Pancreas (tissue), 10 donors: ENCODE data around the gene MLXIP. TPM values are rescaled to one million over a fixed set of nuclear protein-coding genes. Genes with fewer than 3 reads are reported as not detected.

Experiments
- ATAC-seq, 4 donors: fragments of 200-7000 bp; cut with Tn5 transposase; one replicate each; pipeline versions ENCODE4 v1.8.0 to v1.9.1; 2020; ENCODE audit warnings: mild to moderate bottlenecking in 4 of 4, moderate library complexity in 4 of 4
- DNase-seq, 6 donors: peaks; one replicate each; pipeline ENCODE4 v3.0.0-alpha.2; 2020
- FAIRE-seq: peaks from 2 replicates; lab custom pipeline; 2012; peaks lifted over from hg19 to GRCh38; lab: Jason Lieb, UNC
- H3K27ac ChIP-seq, 4 donors: fragments of 200-600 bp; sonication (generic); 1 replicate in 3 of 4; 2 replicates in 1 of 4; pipeline versions ENCODE4 v1.5.0 to v1.8.0; 2020
- H3K27me3 ChIP-seq, 4 donors: fragments of 200-600 bp; one replicate each; pipeline ENCODE4 v1.8.0; 2021
- H3K36me3 ChIP-seq, 3 donors: fragments of 200-600 bp; sonication (generic) in 1 of 3; one replicate each; pipeline versions ENCODE4 v1.5.0 to v1.8.0; 2020 to 2021
- H3K4me1 ChIP-seq, 3 donors: fragments of 200-600 bp; one replicate each; pipeline ENCODE4 v1.8.0; 2021
- H3K4me3 ChIP-seq, 4 donors: fragments of 200-600 bp; sonication (generic) in 2 of 4; one replicate each; pipeline versions ENCODE4 v1.5.0 to v1.8.0; 2020 to 2021
- H3K9me3 ChIP-seq, 4 donors: fragments of 200-600 bp; one replicate each; pipeline ENCODE4 v1.8.0; 2021
- WGBS, 2 donors: extraction: QIAGEN DNeasy Blood & Tissue Kit; methylation state at CpG; one replicate each; pipeline ENCODE4 v1.1.7; 2013; 5-methylcytosine and 5-hydroxymethylcytosine counted together
- intact Hi-C, 3 donors: fragments of 100-400 bp; cut with DNase I; formaldehyde crosslinking; loops; one replicate each; pipeline versions ENCODE4 v1.11.1 to v1.14.2; 2022
- polyA plus RNA-seq, 2 donors: library from polyadenylated mRNA; stranded (reverse); fragments of 200-250 nt; gene quantifications; one replicate each; pipeline ENCODE4 v1.2.3, GENCODE V29; 2013
- total RNA-seq, 6 donors: library from RNA; stranded (reverse); fragmentation: NEBNext Ultra II Directional in 4 of 6; extraction: Animal tissue kit (Norgen Biotek cat#: 25700) in 4 of 6; gene quantifications; one replicate each; pipeline versions ENCODE4 v1.2.1 to v1.2.4, GENCODE V29; 2021 to 2023
- TF ChIP-seq, protein P1 (sequence below), 4 donors: fragments of 200-600 bp; sonication (generic) in 3 of 4; IDR thresholded peaks; one replicate each; pipeline versions ENCODE4 v1.5.0 to v1.8.0; 2021; ENCODE audit warnings: antibody characterized with exemption in 4 of 4
- donor health status: healthy with polysubstance abuse.
- donor health status: DM: no; HTN: no; CAD: no; lungs with moderate emphysema.
- donor health status: DM: no; HTN: no; CAD: no.
- donor health status: control.
- donor health status: control.
- donor health status: Bipolar disorder and iron deficiency.
- donor health status: DM: yes; HTN: yes; CAD: no.
- donor health status: DM: no; HTN: no; CAD: no.
- donor health status: DM: no; HTN: no; CAD: no.
- donor health status: DM: yes; HTN: yes; CAD: no.

The MLXIP gene
- total and polyA plus RNA-seq, 8 donors, result 35.4 to 90.1 (median 55.5) TPM

DNA sequence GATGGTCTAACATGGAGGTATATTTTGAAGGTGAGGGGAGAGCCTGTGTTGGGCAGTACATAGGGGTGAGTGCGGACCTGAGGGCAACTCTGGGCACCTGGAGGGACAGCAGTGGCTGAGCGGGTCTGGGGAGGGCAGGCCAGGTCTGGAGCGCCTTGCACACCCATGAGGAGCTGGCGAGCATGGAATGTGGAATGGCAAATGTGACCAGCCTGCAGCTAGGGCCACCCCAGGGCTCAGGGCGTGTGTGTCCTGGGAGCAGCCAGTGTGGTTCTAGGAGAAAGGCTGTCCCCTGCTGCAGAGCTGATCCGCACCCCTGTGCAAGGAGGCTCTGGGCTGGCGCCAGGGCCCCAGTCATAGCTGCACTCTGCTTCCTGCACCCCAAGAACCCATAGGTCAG lies 32.4 kb upstream of the MLXIP start:
- no peak for ATAC-seq
- no peak overlapping the region for H3K4me3 ChIP-seq
- intact Hi-C loops, result no loop called here
- no peak for FAIRE-seq
- TF ChIP-seq, protein P1, sequence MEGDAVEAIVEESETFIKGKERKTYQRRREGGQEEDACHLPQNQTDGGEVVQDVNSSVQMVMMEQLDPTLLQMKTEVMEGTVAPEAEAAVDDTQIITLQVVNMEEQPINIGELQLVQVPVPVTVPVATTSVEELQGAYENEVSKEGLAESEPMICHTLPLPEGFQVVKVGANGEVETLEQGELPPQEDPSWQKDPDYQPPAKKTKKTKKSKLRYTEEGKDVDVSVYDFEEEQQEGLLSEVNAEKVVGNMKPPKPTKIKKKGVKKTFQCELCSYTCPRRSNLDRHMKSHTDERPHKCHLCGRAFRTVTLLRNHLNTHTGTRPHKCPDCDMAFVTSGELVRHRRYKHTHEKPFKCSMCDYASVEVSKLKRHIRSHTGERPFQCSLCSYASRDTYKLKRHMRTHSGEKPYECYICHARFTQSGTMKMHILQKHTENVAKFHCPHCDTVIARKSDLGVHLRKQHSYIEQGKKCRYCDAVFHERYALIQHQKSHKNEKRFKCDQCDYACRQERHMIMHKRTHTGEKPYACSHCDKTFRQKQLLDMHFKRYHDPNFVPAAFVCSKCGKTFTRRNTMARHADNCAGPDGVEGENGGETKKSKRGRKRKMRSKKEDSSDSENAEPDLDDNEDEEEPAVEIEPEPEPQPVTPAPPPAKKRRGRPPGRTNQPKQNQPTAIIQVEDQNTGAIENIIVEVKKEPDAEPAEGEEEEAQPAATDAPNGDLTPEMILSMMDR (IDR thresholded peaks at IDR 0.05), result no peak
- no peak for DNase-seq
- peaks cover 0 to 27% (median 0%) of the 10 kb centered on the region in 3 donors for H3K36me3 ChIP-seq
- H3K27me3 ChIP-seq, result no peaks in the 10 kb centered on the region
- H3K27ac ChIP-seq, result no peak overlapping the region
- no peaks in the 10 kb centered on the region for H3K9me3 ChIP-seq
- H3K4me1 ChIP-seq, result peaks cover 2 to 4% (median 4%) of the 10 kb centered on the region in 3 donors
- WGBS, 2 donors, result 94 to 95% methylated on average over 7 of the region's 7 CpGs

DNA sequence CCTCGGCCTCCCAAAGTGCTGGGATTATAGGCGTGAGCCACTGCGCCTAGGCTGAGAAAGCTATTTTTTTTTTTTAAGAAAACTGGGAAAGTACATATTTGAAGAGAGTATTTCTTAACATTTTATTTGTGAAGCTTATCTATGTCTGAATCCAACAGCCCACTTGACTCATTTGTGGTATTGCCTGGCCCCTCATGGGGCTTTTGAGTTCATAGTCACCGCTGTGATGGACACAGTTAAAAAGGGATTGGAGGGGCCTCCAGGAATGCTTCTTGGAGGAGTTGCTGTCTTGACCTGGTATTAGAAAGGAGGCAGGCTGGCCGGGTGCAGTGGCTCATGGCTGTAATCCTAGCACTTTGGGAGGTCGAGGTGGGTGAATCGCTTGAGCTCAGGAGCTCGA lies 30.4 kb upstream of the MLXIP start:
- no peak for ATAC-seq
- no peak for FAIRE-seq

DNA sequence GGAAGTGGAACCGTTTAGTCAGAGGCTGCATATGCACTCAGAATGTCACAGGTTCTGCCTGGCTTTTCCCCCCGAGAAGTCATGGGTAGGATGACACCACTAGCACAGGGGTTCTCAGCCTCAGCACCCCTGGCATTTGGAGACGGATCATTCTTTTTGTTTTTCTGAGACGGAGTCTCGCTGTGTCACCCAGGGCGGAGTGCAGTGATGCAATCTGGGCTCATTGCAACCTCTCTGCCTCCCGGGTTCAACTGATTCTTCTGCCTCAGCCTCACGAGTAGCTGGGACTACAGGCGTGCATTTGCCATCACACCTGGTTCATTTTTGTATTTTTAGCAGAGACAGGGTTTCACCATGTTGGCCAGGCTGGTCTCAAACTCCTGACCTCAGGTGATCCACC lies 28.7 kb upstream of the MLXIP start:
- TF ChIP-seq, protein P1 (IDR thresholded peaks at IDR 0.05), result no peak
- no peak overlapping the region for H3K4me3 ChIP-seq
- intact Hi-C loops, result loop anchor here in 2 of 3 donors (5.0 to 10.0 kb wide), 2 partner anchors 72 to 135 kb away; partner anchors contain the start of gene LRRC43 (in 1 of the 2)
- no peaks in the 10 kb centered on the region for H3K27me3 ChIP-seq
- WGBS, 2 donors, result 89 to 95% methylated on average over 9 of the region's 9 CpGs
- no peak for DNase-seq
- peaks cover 0 to 16% (median 0%) of the 10 kb centered on the region in 3 donors for H3K36me3 ChIP-seq
- peaks cover 10 to 22% (median 16%) of the 10 kb centered on the region in 3 donors for H3K4me1 ChIP-seq
- no peak for FAIRE-seq
- ATAC-seq, result no peak
- no peak overlapping the region for H3K27ac ChIP-seq
- H3K9me3 ChIP-seq, result no peaks in the 10 kb centered on the region

More for the DNA sequence above, 30.4 kb upstream of the MLXIP start:
- no peaks in the 10 kb centered on the region for H3K27me3 ChIP-seq
- intact Hi-C loops, result no loop called here
- no peak overlapping the region for H3K4me3 ChIP-seq
- H3K27ac ChIP-seq, result no peak overlapping the region
- H3K4me1 ChIP-seq, result peaks cover 10 to 16% (median 15%) of the 10 kb centered on the region in 3 donors
- H3K9me3 ChIP-seq, result no peaks in the 10 kb centered on the region
- H3K36me3 ChIP-seq, result peaks cover 0 to 27% (median 0%) of the 10 kb centered on the region in 3 donors
- 91 to 93% methylated on average over 8 of the region's 8 CpGs for WGBS, 2 donors
- no peak for DNase-seq
- TF ChIP-seq, protein P1 (IDR thresholded peaks at IDR 0.05), result no peak

DNA sequence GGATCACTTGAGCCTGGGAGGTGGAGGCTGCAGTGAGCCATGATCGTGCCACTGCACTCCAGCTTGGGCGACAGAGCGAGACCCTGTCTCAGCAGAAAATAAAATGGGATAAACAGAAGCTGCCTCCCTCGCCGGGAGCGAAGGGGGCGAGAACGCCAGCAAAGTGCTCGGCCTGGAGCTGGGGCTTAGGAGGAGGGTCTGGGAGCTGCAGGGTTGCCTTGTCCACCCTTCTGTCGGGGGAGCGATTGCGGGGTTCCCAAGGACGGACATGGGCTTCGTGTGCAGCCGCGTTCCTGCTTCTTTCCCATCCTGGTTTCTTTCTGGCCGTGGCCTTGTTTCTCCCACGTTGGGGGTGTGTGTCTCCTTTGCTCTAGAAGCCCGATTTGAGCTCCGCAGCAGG lies 27.9 kb upstream of the MLXIP start:
- WGBS, 2 donors, result 81 to 88% methylated on average over 20 of the region's 20 CpGs
- peaks cover 10 to 22% (median 16%) of the 10 kb centered on the region in 3 donors for H3K4me1 ChIP-seq
- H3K36me3 ChIP-seq, result peaks cover 0 to 19% (median 0%) of the 10 kb centered on the region in 3 donors
- peak overlapping the region; percentile 49 to 86 (median 72) for H3K27ac ChIP-seq
- DNase-seq (no peak), FAIRE-seq (no peak), ATAC-seq (no peak)
- H3K27me3 ChIP-seq, result no peaks in the 10 kb centered on the region
- TF ChIP-seq, protein P1 (IDR thresholded peaks at IDR 0.05), result no peak
- intact Hi-C loops, result loop anchor here in 2 of 3 donors (5.0 to 10.0 kb wide), 2 partner anchors 72 to 134 kb away; partner anchors contain the start of gene LRRC43 (in 1 of the 2)
- H3K4me3 ChIP-seq, result no peak overlapping the region
- no peaks in the 10 kb centered on the region for H3K9me3 ChIP-seq
